SJSA1 (cell line): Measurements from ENCODE around the gene ASPSCR1. TPM values are rescaled to one million over a fixed set of nuclear protein-coding genes. Genes with fewer than 3 reads are reported as not detected.

Source experiments
- DNase-seq, 2 experiments: peaks; one replicate each; pipeline ENCODE4 v3.0.0-alpha.2; 2015 to 2020; ENCODE audit warnings: low spot score in 2 of 2, low read depth in 1 of 2
- H3K27ac ChIP-seq: fragments of 250-450 bp; sonication (Bioruptor Pico); 2 replicates; pipeline ENCODE4 v1.5.1; 2020; ENCODE audit warnings: mild to moderate bottlenecking, moderate library complexity
- H3K27me3 ChIP-seq: fragments of 250-450 bp; sonication (Bioruptor Pico); replicated peaks from 2 replicates; pipeline ENCODE4 v1.5.1; 2020; ENCODE audit warnings: mild to moderate bottlenecking, moderate library complexity
- H3K36me3 ChIP-seq: fragments of 250-450 bp; sonication (Bioruptor Pico); 2 replicates; pipeline ENCODE4 v1.5.1; 2020; ENCODE audit warnings: mild to moderate bottlenecking
- H3K4me1 ChIP-seq: fragments of 250-450 bp; sonication (Bioruptor Pico); replicated peaks from 2 replicates; pipeline ENCODE4 v1.6.1; 2021; ENCODE audit warnings: mild to moderate bottlenecking
- H3K4me3 ChIP-seq: fragments of 250-450 bp; sonication (Bioruptor Pico); 2 replicates; pipeline ENCODE4 v1.5.1; 2020; ENCODE audit warnings: mild to moderate bottlenecking
- H3K9me3 ChIP-seq: fragments of 250-450 bp; sonication (Bioruptor Pico); replicated peaks from 2 replicates; pipeline ENCODE4 v1.5.1; 2020; ENCODE audit warnings: mild to moderate bottlenecking
- total RNA-seq: library from RNA; depleted of rRNA; stranded (reverse); fragments of >200 nt; shearing (Covaris generic); gene quantifications from 2 replicates; pipeline ENCODE4 v1.2.3, GENCODE V29; 2014

ASPSCR1 gene
- total RNA-seq, 1 experiment from 2014 or later = 38.5 TPM

- Histone ChIP-seq H3K36me3 (peaks cover 41% of the 10 kb centered on the region), H3K4me1 (peaks cover 6% of the 10 kb centered on the region), H3K4me3 (no peak overlapping the region), H3K9me3 (no peaks in the 10 kb centered on the region), H3K27me3 (no peaks in the 10 kb centered on the region), H3K27ac (no peak overlapping the region)
- DNase-seq = no peak
These were observed 38.8 kb downstream of the ASPSCR1 start for GRCh38 chr17:82016061-82016874.

GRCh38 chr17:82016875-82017459 lies 39.5 kb downstream of the ASPSCR1 start:
- H3K4me1 ChIP-seq = peaks cover 13% of the 10 kb centered on the region
- H3K27me3 ChIP-seq = no peaks in the 10 kb centered on the region
- no peak overlapping the region for H3K4me3 ChIP-seq
- peaks cover 39% of the 10 kb centered on the region for H3K36me3 ChIP-seq
- DNase-seq = no peak
- H3K27ac ChIP-seq = no peak overlapping the region
- no peaks in the 10 kb centered on the region for H3K9me3 ChIP-seq

DNA sequence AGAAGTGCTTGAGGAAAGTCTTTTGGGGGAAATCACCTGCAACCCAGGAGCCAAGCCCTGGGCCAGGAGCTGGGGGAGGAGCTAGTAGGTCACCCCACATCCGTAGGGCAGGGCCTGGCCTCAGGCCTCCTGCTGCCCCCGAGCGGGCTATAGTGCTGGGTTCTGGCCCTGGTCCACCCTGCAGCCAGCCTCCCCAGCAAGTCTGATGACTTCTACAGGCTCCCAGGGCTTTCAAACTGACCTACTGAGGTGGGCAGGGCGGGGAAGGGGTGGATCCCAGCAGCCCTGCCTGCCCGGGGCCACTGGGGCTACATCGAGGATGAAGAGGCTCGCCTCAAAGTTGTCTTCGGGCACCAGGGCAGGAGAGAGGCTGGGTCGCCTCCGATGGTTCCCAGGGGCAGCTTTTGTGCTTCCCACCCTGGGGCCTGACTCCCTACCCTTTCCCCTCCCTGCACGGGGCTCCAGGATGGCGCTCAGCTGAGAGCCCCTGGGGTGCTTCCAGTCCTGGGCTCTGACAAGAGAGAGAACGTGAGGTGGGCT lies 40.3 kb downstream of the ASPSCR1 start:
- no peak overlapping the region for H3K4me3 ChIP-seq
- no peak for DNase-seq
- H3K9me3 ChIP-seq = no peaks in the 10 kb centered on the region; the same call in 1 of the 2 replicates
- no peaks in the 10 kb centered on the region for H3K27me3 ChIP-seq
- H3K27ac ChIP-seq = no peak overlapping the region
- H3K4me1 ChIP-seq = peaks cover 20% of the 10 kb centered on the region
- H3K36me3 ChIP-seq = peaks cover 44% of the 10 kb centered on the region

DNA sequence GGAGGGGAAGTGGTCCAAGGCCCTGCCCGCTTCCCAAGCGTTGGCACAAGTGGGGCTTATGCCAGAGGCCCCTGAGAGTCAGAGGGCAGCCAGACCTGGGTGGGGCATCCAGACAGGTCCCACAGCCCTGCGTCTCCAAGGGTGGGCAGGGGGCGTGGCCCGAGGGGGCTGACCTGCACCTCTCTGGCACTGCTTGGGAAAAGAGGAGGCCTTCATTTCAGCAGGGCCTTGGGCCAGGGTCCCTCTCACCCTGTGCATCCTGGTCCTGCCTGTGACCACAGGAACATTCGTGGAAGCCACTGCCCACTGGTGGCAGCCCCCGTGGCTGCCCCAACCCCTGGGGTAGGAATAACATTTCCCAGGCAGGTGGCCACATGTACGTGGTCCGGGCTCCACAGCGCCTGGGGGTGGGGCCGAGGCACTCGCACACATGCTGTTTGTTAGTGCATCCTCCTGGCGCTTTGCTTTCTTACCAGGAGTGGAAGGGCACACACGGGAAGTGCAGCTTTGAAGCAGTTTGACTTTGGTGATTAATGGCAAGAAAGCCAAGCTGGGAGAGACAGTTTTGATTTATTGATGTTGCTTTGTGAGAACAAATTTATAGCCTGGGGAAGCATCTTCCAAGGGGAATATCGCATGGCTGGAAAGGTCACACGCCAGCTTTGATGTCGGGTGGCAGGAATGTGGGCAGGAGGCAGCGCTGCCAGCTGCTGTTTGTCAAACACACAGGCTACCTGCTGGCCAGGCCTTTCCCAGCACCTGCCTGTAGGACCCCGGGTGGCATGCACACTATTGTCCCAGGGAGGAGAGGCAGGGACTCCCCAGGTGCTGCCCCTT lies 40.9 kb downstream of the ASPSCR1 start:
- H3K27me3 ChIP-seq = no peaks in the 10 kb centered on the region
- H3K27ac ChIP-seq = no peak overlapping the region
- H3K4me1 ChIP-seq = peaks cover 20% of the 10 kb centered on the region
- H3K4me3 ChIP-seq = no peak overlapping the region
- peaks cover 44% of the 10 kb centered on the region for H3K36me3 ChIP-seq
- no peak for DNase-seq
- no peaks in the 10 kb centered on the region; the same call in 1 of the 2 replicates for H3K9me3 ChIP-seq

- no peak for DNase-seq
- H3K4me1 ChIP-seq = peaks cover 28% of the 10 kb centered on the region
- no peak overlapping the region for H3K4me3 ChIP-seq
- H3K36me3 ChIP-seq = peaks cover 43% of the 10 kb centered on the region
- H3K27me3 ChIP-seq = no peaks in the 10 kb centered on the region
- H3K9me3 ChIP-seq = no peaks in the 10 kb centered on the region; the same call in 1 of the 2 replicates
- H3K27ac ChIP-seq = no peak overlapping the region
These were observed 41.7 kb downstream of the ASPSCR1 start for GRCh38 chr17:82018989-82019689.

DNA sequence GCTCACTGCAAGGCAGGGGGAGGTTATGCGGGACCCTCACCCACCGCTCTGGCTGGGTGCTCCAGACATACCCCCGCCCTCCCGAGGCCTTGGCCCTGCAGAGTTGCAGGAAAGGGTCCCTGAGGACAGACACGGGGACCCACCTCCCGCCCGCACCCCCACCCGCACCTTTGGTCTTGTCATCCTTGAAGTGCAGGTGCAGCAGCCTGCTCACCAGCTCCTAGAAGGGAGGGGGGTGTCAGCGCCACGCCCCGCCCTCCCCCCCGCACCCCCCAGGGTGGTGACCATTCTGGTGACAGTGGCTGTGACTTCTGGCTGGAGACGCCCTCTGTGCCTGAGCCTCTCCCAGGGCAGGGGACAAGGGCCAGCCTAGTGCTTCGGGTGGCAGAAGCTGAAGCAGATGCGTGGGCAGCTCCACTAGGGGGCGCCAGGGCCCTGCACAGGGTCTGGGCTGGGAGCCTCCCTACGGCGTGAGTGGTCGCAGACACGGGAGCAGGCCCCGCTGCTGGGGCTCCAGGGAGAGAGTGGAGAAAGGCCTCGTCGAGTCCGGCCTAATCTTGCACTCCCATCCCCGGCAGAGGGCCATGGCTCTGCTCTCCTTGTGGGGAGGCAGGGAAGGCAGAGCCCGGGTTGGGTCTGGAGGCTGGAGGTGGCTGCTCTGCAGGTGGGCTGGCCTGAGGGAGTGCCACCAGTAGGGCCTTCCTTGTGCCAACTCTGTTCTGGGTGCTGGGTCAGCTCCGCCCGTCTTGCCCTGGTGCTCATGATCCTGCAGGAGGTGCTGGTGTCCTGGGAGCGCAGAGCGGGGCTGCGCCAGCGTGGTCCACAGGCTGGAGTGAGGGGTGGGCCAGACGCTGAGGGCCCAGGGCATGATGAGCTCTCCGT lies 42.5 kb downstream of the ASPSCR1 start:
- H3K27ac ChIP-seq = no peak overlapping the region
- no peaks in the 10 kb centered on the region; the same call in 1 of the 2 replicates for H3K9me3 ChIP-seq
- DNase-seq = peak; percentile 49 to 81
- no peaks in the 10 kb centered on the region for H3K27me3 ChIP-seq
- H3K4me3 ChIP-seq = no peak overlapping the region
- H3K36me3 ChIP-seq = peaks cover 41% of the 10 kb centered on the region
- peaks cover 33% of the 10 kb centered on the region for H3K4me1 ChIP-seq

- Histone ChIP-seq H3K27me3 (no peaks in the 10 kb centered on the region), H3K4me3 (no peak overlapping the region), H3K27ac (no peak overlapping the region), H3K9me3 (no peaks in the 10 kb centered on the region; the same call in 1 of the 2 replicates), H3K36me3 (peaks cover 41% of the 10 kb centered on the region), H3K4me1 (peaks cover 33% of the 10 kb centered on the region)
- DNase-seq = no peak
These were observed 43.2 kb downstream of the ASPSCR1 start for GRCh38 chr17:82020572-82021106.

- peak overlapping the region; percentile 92 for H3K4me3 ChIP-seq
- no peaks in the 10 kb centered on the region; the same call in 1 of the 2 replicates for H3K9me3 ChIP-seq
- peaks cover 41% of the 10 kb centered on the region for H3K36me3 ChIP-seq
- no peak overlapping the region for H3K27ac ChIP-seq
- peaks cover 33% of the 10 kb centered on the region for H3K4me1 ChIP-seq
- DNase-seq = peak; percentile 77 to 91
- H3K27me3 ChIP-seq = no peaks in the 10 kb centered on the region
These were observed 43.9 kb downstream of the ASPSCR1 start for GRCh38 chr17:82021107-82021899.

- no peaks in the 10 kb centered on the region; the same call in 1 of the 2 replicates for H3K9me3 ChIP-seq
- no peak overlapping the region for H3K27ac ChIP-seq
- peak in 1 of 2 experiments; percentile 42 for DNase-seq
- peaks cover 33% of the 10 kb centered on the region for H3K4me1 ChIP-seq
- peak overlapping the region; percentile 92 for H3K4me3 ChIP-seq
- H3K27me3 ChIP-seq = no peaks in the 10 kb centered on the region
- H3K36me3 ChIP-seq = peaks cover 37% of the 10 kb centered on the region
These were observed 44.5 kb downstream of the ASPSCR1 start for GRCh38 chr17:82021900-82022309.

- H3K27ac ChIP-seq = peak within 1 kb of the TSS; percentile 48
- no peaks in the 10 kb centered on the region for H3K27me3 ChIP-seq
- H3K4me1 ChIP-seq = peaks cover 33% of the 10 kb centered on the region
- H3K4me3 ChIP-seq = peak within 1 kb of the TSS; percentile 92
- peaks cover 33% of the 10 kb centered on the region for H3K36me3 ChIP-seq
- DNase-seq = no peak
- no peaks in the 10 kb centered on the region; the same call in 1 of the 2 replicates for H3K9me3 ChIP-seq
These were observed 45.0 kb downstream of the ASPSCR1 start, which contains the start of gene CENPX for GRCh38 chr17:82022310-82022980. Gene CENPX, minus strand, starts transcription at chr17:82022878. Its CDS starts 17 bp downstream, at chr17:82022861.

GRCh38 chr17:82022981-82023446 lies 45.6 kb downstream of the ASPSCR1 start, which contains the start of gene LRRC45:
Gene LRRC45, plus strand, starts transcription at chr17:82023305. Its CDS starts 339 bp downstream, at chr17:82023644.
- Histone ChIP-seq H3K4me3 (peak within 1 kb of the TSS; percentile 92), H3K27me3 (no peaks in the 10 kb centered on the region), H3K27ac (peak within 1 kb of the TSS; percentile 48), H3K9me3 (no peaks in the 10 kb centered on the region; the same call in 1 of the 2 replicates), H3K4me1 (peaks cover 33% of the 10 kb centered on the region), H3K36me3 (peaks cover 27% of the 10 kb centered on the region)
- peak; percentile 100 for DNase-seq
